D341Med (cell line): ENCODE data around the gene BCL2L14.

ENCODE experiments used
- DNase-seq: peaks from one replicate; pipeline ENCODE4 v3.0.0; 2012; ENCODE audit warnings: low spot score

The BCL2L14 gene

GRCh38 chr12:12054993-12055392 lies 15.7 kb upstream of the BCL2L14 start:
- no peak for DNase-seq

- no peak for DNase-seq
Measured at GRCh38 chr12:12056951-12057350, 13.8 kb upstream of the BCL2L14 start.

- no peak for DNase-seq
Measured at GRCh38 chr12:12064596-12064995, 6.1 kb upstream of the BCL2L14 start.

- no peak for DNase-seq
Measured at GRCh38 chr12:12068751-12069150, 2.0 kb upstream of the BCL2L14 start.

- DNase-seq = no peak
Measured at GRCh38 chr12:12069821-12070548, 754 bp upstream of the BCL2L14 start.

GRCh38 chr12:12072064-12072760 lies 1.5 kb downstream of the BCL2L14 start:
- no peak for DNase-seq

- no peak for DNase-seq
Measured at GRCh38 chr12:12079291-12079690, 8.6 kb downstream of the BCL2L14 start.

GRCh38 chr12:12081836-12082497 lies 11.2 kb downstream of the BCL2L14 start:
- DNase-seq = peak; percentile 71

- DNase-seq = no peak
Measured at GRCh38 chr12:12083688-12084087, 12.9 kb downstream of the BCL2L14 start.

GRCh38 chr12:12086362-12086761 lies 15.6 kb downstream of the BCL2L14 start:
- DNase-seq = no peak

GRCh38 chr12:12086973-12087692 lies 16.4 kb downstream of the BCL2L14 start:
- DNase-seq = no peak

GRCh38 chr12:12087693-12088034 lies 16.9 kb downstream of the BCL2L14 start:
- no peak for DNase-seq

GRCh38 chr12:12088147-12088546 lies 17.4 kb downstream of the BCL2L14 start:
- no peak for DNase-seq

GRCh38 chr12:12088761-12089160 lies 18.0 kb downstream of the BCL2L14 start:
- DNase-seq = no peak

- DNase-seq = no peak
Measured at GRCh38 chr12:12091071-12091470, 20.3 kb downstream of the BCL2L14 start.

GRCh38 chr12:12091977-12092663 lies 21.4 kb downstream of the BCL2L14 start:
- no peak for DNase-seq

- DNase-seq = no peak
Measured at GRCh38 chr12:12094481-12094880, 23.7 kb downstream of the BCL2L14 start.

- no peak for DNase-seq
Measured at GRCh38 chr12:12095021-12095420, 24.3 kb downstream of the BCL2L14 start.

GRCh38 chr12:12097891-12098690 lies 27.4 kb downstream of the BCL2L14 start:
- DNase-seq = no peak

- no peak for DNase-seq
Measured at GRCh38 chr12:12098691-12099015, 27.9 kb downstream of the BCL2L14 start.

- DNase-seq = no peak
Measured at GRCh38 chr12:12099102-12099501, 28.4 kb downstream of the BCL2L14 start.
